ENCODE measurements around the gene TSPAN4. TPM values are rescaled to one million over a fixed set of nuclear protein-coding genes. Genes with fewer than 3 reads are reported as not detected.

TSPAN4 gene
- total and polyA plus RNA-seq, 9 of the 15 experiments (the other 6 are each of a cell fraction or from before 2014, with no cell fraction given): 0.07 to 31.0 (median 15.7) TPM

DNA sequence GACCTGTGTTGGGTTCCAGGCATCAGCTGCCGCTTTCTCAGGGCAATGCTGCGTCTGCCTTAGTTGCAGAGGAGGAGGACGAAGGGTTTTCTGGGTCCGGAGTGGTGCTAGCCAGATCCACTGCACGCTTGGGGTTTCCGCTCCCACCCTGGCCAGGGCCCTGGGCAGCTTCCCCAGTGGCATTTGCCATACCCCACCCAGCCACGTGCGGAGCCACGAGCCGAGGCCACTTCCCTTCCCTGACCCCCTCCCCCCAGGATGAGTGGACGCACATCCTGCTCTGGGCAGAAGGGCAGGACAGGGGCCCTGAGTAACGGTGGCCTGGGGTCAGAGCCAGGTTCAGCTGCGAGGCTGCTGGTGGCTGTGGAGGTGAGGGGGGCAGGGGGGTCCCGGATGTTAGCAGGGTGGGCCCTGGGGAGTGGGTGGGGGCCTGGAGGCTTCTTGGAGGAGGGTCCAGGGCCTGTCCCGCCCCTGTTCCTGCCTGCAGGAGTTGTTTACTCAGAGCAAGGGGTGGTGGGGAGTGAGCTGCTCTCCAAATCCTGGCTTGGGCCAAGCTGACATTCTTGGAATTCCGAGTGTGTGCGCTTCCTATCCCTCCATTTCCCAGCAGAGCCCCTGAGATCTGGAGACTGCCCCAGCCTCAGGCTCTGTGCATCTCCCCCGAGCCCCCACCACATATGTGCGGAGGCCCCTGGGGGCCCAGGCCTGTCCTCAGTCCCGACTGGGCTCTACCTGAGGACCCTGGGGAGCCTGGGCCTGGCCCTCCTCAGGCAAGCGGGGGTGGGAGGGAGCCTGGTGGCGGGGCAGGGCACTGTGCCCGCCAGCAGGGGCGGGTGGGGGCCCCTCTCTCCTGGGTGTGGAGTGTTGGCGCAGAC is 1.4 kb downstream of the TSPAN4 start (continued):
- TF ChIP-seq FOXA3 (CRISPR knock-in tag; conservative IDR thresholded peaks at IDR 0.05 in 1 of 2, IDR thresholded peaks at IDR 0.05 in 1 of 2) (peak in 1 of 2 experiments; percentile 86; a peak in 3 of 4 replicates), ERF (CRISPR knock-in tag; IDR thresholded peaks at IDR 0.05) (0 out of 2 replicates have a peak, but pooled peaks have one; percentile 21), POLR2AphosphoS2 (IDR thresholded peaks at IDR 0.05; ENCODE audit: low read length) (no peak), BHLHE40 (IDR thresholded peaks at IDR 0.05; ENCODE audit: low read length) (peak; percentile 78), HSF4 (CRISPR knock-in tag; IDR thresholded peaks at IDR 0.05; ENCODE audit: borderline replicate concordance) (no peak), ZNF444 (CRISPR knock-in tag; IDR thresholded peaks at IDR 0.05) (0 out of 2 replicates have a peak, but pooled peaks have one; percentile 56), JUND (IDR thresholded peaks at IDR 0.05; ENCODE audit: borderline replicate concordance, low read depth, low read length) (no peak), JUND (tag; IDR thresholded peaks at IDR 0.05; ENCODE audit: borderline replicate concordance, low read depth, low read length) (no peak), CREM (IDR thresholded peaks at IDR 0.05; ENCODE audit: low read depth) (peak; percentile 29; the same call in 1 of the 2 replicates), POLR3A (IDR thresholded peaks at IDR 0.05; ENCODE audit: borderline replicate concordance, extremely low read depth, insufficient read depth, insufficient read length) (no peak), SRSF7 (optimal IDR thresholded peaks at IDR 0.05; ENCODE audit: low read depth, low read length) (no peak), L3MBTL2 (IDR thresholded peaks at IDR 0.05) (peak; percentile 67), MYC (IDR thresholded peaks at IDR 0.05; ENCODE audit: low read depth, low read length) (peak; percentile 52; the same call in 1 of the 2 replicates), MYC (CRISPR knock-in tag; IDR thresholded peaks at IDR 0.05; ENCODE audit: borderline replicate concordance, low read depth) (peak; percentile 22; the same call in 1 of the 2 replicates), CXXC5 (CRISPR knock-in tag; IDR thresholded peaks at IDR 0.05) (peak; percentile 34; the same call in 1 of the 2 replicates), PURB (CRISPR knock-in tag; IDR thresholded peaks at IDR 0.05; ENCODE audit: low read depth) (no peak)
- TF ChIP-seq, protein P1, sequence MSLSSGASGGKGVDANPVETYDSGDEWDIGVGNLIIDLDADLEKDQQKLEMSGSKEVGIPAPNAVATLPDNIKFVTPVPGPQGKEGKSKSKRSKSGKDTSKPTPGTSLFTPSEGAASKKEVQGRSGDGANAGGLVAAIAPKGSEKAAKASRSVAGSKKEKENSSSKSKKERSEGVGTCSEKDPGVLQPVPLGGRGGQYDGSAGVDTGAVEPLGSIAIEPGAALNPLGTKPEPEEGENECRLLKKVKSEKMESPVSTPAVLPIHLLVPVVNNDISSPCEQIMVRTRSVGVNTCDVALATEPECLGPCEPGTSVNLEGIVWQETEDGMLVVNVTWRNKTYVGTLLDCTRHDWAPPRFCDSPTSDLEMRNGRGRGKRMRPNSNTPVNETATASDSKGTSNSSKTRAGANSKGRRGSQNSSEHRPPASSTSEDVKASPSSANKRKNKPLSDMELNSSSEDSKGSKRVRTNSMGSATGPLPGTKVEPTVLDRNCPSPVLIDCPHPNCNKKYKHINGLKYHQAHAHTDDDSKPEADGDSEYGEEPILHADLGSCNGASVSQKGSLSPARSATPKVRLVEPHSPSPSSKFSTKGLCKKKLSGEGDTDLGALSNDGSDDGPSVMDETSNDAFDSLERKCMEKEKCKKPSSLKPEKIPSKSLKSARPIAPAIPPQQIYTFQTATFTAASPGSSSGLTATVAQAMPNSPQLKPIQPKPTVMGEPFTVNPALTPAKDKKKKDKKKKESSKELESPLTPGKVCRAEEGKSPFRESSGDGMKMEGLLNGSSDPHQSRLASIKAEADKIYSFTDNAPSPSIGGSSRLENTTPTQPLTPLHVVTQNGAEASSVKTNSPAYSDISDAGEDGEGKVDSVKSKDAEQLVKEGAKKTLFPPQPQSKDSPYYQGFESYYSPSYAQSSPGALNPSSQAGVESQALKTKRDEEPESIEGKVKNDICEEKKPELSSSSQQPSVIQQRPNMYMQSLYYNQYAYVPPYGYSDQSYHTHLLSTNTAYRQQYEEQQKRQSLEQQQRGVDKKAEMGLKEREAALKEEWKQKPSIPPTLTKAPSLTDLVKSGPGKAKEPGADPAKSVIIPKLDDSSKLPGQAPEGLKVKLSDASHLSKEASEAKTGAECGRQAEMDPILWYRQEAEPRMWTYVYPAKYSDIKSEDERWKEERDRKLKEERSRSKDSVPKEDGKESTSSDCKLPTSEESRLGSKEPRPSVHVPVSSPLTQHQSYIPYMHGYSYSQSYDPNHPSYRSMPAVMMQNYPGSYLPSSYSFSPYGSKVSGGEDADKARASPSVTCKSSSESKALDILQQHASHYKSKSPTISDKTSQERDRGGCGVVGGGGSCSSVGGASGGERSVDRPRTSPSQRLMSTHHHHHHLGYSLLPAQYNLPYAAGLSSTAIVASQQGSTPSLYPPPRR (CRISPR knock-in tag; IDR thresholded peaks at IDR 0.05; ENCODE audit: borderline replicate concordance): 0 out of 2 replicates have a peak, but pooled peaks have one; percentile 28
- TF ChIP-seq, protein P2, sequence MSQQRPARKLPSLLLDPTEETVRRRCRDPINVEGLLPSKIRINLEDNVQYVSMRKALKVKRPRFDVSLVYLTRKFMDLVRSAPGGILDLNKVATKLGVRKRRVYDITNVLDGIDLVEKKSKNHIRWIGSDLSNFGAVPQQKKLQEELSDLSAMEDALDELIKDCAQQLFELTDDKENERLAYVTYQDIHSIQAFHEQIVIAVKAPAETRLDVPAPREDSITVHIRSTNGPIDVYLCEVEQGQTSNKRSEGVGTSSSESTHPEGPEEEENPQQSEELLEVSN (IDR thresholded peaks at IDR 0.05; ENCODE audit: borderline replicate concordance in 1 of 2, extremely low read depth in 1 of 2, insufficient read depth in 1 of 2, insufficient read length in 1 of 2, low read depth in 1 of 2, low read length in 1 of 2, poor library complexity in 1 of 2, severe bottlenecking in 1 of 2): peak; percentile 25 to 59
- TF ChIP-seq, protein P3, sequence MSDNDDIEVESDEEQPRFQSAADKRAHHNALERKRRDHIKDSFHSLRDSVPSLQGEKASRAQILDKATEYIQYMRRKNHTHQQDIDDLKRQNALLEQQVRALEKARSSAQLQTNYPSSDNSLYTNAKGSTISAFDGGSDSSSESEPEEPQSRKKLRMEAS (CRISPR knock-in tag; IDR thresholded peaks at IDR 0.05): peak; percentile 93

Data from K562 (cell line).